Transverse colon (tissue), 4 donors: ENCODE measurements around the gene HDAC4. TPM values are rescaled to one million over a fixed set of nuclear protein-coding genes. Genes with fewer than 3 reads are reported as not detected.

Experiments
- DNase-seq: peaks from one replicate; pipeline ENCODE4 v3.0.0-alpha.2; 2019
- H3K27ac ChIP-seq, 4 donors: fragments of 200-600 bp; sonication (generic); 2 replicates each; pipeline ENCODE4 v1.5.1; 2016 to 2018; ENCODE audit warnings: inconsistent platforms in 4 of 4
- H3K27me3 ChIP-seq: fragments of 200-600 bp; sonication (generic); 2 replicates; pipeline ENCODE4 v1.5.1; 2017; ENCODE audit warnings: inconsistent platforms
- H3K36me3 ChIP-seq, 4 donors: fragments of 200-600 bp; sonication (generic); 2 replicates each; pipeline ENCODE4 v1.5.1; 2017 to 2019; ENCODE audit warnings: inconsistent platforms in 4 of 4
- H3K4me1 ChIP-seq, 4 donors: fragments of 200-600 bp; sonication (generic); 2 replicates each; pipeline ENCODE4 v1.5.1; 2017 to 2020; ENCODE audit warnings: inconsistent platforms in 4 of 4
- H3K4me3 ChIP-seq, 4 donors: fragments of 200-600 bp; sonication (generic); 1 replicate in 1 of 4; 2 replicates in 3 of 4; pipeline versions ENCODE4 v1.5.1 to v1.6.1; 2017 to 2019; ENCODE audit warnings: inconsistent platforms in 4 of 4
- H3K9me3 ChIP-seq, 2 donors: fragments of 200-600 bp; sonication (generic); 2 replicates each; pipeline ENCODE4 v1.5.1; 2017 to 2019; ENCODE audit warnings: inconsistent platforms in 2 of 2
- CTCF ChIP-seq, 5 experiments: fragments of 200-600 bp in 3 of 5; fragments of 450-650 bp in 2 of 5; sonication (generic) in 3 of 5; IDR thresholded peaks; 1 replicate in 2 of 5; 2 replicates in 3 of 5; pipeline ENCODE4 v1.5.1; 2016 to 2017; ENCODE audit warnings: antibody characterized with exemption in 5 of 5, inconsistent platforms in 3 of 5, mild to moderate bottlenecking in 2 of 5, moderate library complexity in 1 of 5
- EP300 ChIP-seq: sonication (generic); formaldehyde crosslinking; IDR thresholded peaks from one replicate; pipeline ENCODE4 v1.6.1; 2017; ENCODE audit warnings: antibody characterized with exemption, low read depth
- POLR2A ChIP-seq: fragments of 450-650 bp; IDR thresholded peaks from one replicate; pipeline ENCODE4 v1.6.1; 2016; ENCODE audit warnings: antibody characterized with exemption, mild to moderate bottlenecking, moderate library complexity
- POLR2AphosphoS5 ChIP-seq, 3 donors: sonication (generic); formaldehyde crosslinking; IDR thresholded peaks; one replicate each; pipeline ENCODE4 v1.6.1; 2016; ENCODE audit warnings: antibody characterized with exemption in 3 of 3
- WGBS, 2 donors: methylation state at CpG; one replicate each; pipeline ENCODE4 v1.1.5; 2018; ENCODE audit warnings: low coverage in 1 of 2; 5-methylcytosine and 5-hydroxymethylcytosine counted together
- in situ Hi-C, 4 donors: fragments of 200-750 bp; cut with MboI; loops; one replicate each; pipeline versions ENCODE4 v1.15.0 to v1.15.1; 2017; ENCODE audit warnings: low sequenced_read_pairs in 3 of 4, low pct_ligation_motif_present in 1 of 4, low pct_unique_long_range_greater_than_20kb in 1 of 4
- intact Hi-C: fragments of 100-400 bp; cut with DNase I; formaldehyde crosslinking; loops from one replicate; pipeline ENCODE4 v1.15.1; 2023; ENCODE audit warnings: low total_unique reads
- total RNA-seq, 4 donors: library from RNA; depleted of rRNA; stranded (reverse); fragments of >200 nt; gene quantifications; one replicate each; pipeline ENCODE4 v1.1.0, GENCODE V29; 2016

HDAC4 gene
- total RNA-seq, 4 donors from 2014 or later = 33.9 to 192 (median 112) TPM

DNA sequence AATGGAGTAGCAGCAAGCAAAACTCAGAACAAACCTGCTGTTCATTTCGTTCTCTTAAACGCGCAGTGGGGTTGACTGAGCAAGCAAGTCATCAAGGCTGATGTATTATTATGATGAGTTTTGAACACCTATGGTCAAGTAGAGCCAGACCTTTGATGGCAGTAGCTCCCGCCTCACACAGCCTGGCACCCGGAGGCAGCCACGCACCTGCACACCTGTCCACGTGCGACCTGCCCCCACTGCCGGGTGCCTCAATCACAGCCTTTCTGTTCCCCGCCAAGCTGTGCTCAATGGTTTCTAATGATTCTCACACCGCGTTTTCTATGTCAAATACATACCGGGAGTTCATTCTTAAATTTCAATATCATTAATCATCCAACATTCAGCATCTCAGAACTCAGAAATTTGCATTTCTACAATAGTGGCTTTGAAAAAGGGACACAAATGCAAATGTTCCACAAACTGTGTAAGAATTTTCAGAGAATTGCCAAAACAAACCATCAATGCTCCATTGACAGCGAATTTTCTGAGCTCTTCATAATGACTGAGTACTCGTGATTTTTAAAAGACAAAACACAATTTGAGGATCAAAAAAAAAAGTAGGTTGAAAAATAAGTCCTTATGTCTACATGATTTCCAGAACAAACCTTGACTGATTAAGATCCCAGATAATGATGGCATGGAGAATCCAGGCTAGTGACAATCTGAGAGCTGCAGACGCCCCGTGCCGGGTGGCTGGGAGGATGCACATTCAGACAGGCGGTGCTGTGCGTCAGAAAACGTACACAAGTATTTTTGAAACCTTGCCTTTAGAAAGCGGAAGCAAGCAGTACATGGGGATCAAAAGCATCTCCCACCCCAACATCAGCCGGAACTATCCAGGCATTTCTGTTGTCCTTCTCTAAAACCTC, 56.6 kb downstream of the HDAC4 start:
- in situ Hi-C loops (no loop called here), intact Hi-C loops (no loop called here)
- Histone ChIP-seq H3K36me3 (no peaks in the 10 kb centered on the region), H3K9me3 (no peaks in the 10 kb centered on the region), H3K4me1 (peaks cover 4 to 38% (median 14%) of the 10 kb centered on the region in 4 donors), H3K27me3 (no peaks in the 10 kb centered on the region), H3K27ac (peak overlapping the region in 3 of 4 donors; percentile 47 to 96 (median 90)), H3K4me3 (no peak overlapping the region)
- DNase-seq = no peak
- TF ChIP-seq POLR2AphosphoS5 (IDR thresholded peaks at IDR 0.05) (no peak), CTCF (IDR thresholded peaks at IDR 0.05) (no peak), POLR2A (no peak), EP300 (no peak)
- WGBS, 2 donors = 91 to 95% methylated on average over 11 to 23 of the region's 23 CpGs

- H3K4me3 ChIP-seq = no peak overlapping the region
- H3K27ac ChIP-seq = peak overlapping the region in 2 of 4 donors; percentile 90 to 96
- no peaks in the 10 kb centered on the region for H3K27me3 ChIP-seq
- in situ Hi-C loops = no loop called here
- H3K9me3 ChIP-seq = no peaks in the 10 kb centered on the region
- WGBS, 2 donors = 95% methylated on average over 10 of the region's 10 CpGs; no CpG with 5 or more reads in 1 of the 2 donors
- TF ChIP-seq EP300 (no peak), CTCF (IDR thresholded peaks at IDR 0.05) (no peak), POLR2AphosphoS5 (IDR thresholded peaks at IDR 0.05) (no peak), POLR2A (no peak)
- no peaks in the 10 kb centered on the region for H3K36me3 ChIP-seq
- DNase-seq = no peak
- H3K4me1 ChIP-seq = peaks cover 0 to 31% (median 12%) of the 10 kb centered on the region in 4 donors
- intact Hi-C loops = no loop called here
Measured at GRCh38 chr2:239343460-239343859, 57.4 kb downstream of the HDAC4 start.

- Histone ChIP-seq H3K27ac (peak overlapping the region in 3 of 4 donors; percentile 11 to 96 (median 33)), H3K4me3 (no peak overlapping the region), H3K36me3 (no peaks in the 10 kb centered on the region), H3K27me3 (no peaks in the 10 kb centered on the region), H3K4me1 (peaks cover 0 to 28% (median 15%) of the 10 kb centered on the region in 4 donors), H3K9me3 (no peaks in the 10 kb centered on the region)
- 79 to 87% methylated on average over 2 of the region's 2 CpGs for WGBS, 2 donors
- in situ Hi-C loops = no loop called here
- TF ChIP-seq EP300 (no peak), POLR2AphosphoS5 (IDR thresholded peaks at IDR 0.05) (no peak), CTCF (IDR thresholded peaks at IDR 0.05) (no peak), POLR2A (no peak)
- intact Hi-C loops = no loop called here
- no peak for DNase-seq
Measured at GRCh38 chr2:239341840-239342239, 59.0 kb downstream of the HDAC4 start.

GRCh38 chr2:239341146-239341732, 59.6 kb downstream of the HDAC4 start:
- Histone ChIP-seq H3K9me3 (no peaks in the 10 kb centered on the region), H3K4me3 (no peak overlapping the region), H3K27ac (peak overlapping the region in 3 of 4 donors; percentile 11 to 96 (median 33)), H3K4me1 (peaks cover 0 to 26% (median 14%) of the 10 kb centered on the region in 4 donors), H3K27me3 (no peaks in the 10 kb centered on the region), H3K36me3 (no peaks in the 10 kb centered on the region)
- WGBS, 2 donors = 56 to 78% methylated on average over 7 to 8 of the region's 8 CpGs
- no peak for TF ChIP-seq POLR2AphosphoS5 (IDR thresholded peaks at IDR 0.05)
- TF ChIP-seq POLR2A = no peak
- no peak for TF ChIP-seq CTCF (IDR thresholded peaks at IDR 0.05)
- no peak for TF ChIP-seq EP300
- in situ Hi-C loops = no loop called here
- intact Hi-C loops = no loop called here
- DNase-seq = no peak
